ENCODE measurements around the gene LLPH. TPM values are rescaled to one million over a fixed set of nuclear protein-coding genes. Genes with fewer than 3 reads are reported as not detected.

LLPH gene
- total RNA-seq, 1 experiment from 2014 or later: 45.6 TPM

- TF ChIP-seq REST (IDR thresholded peaks at IDR 0.05; ENCODE audit: low read depth): no peak
- TF ChIP-seq SIN3A (IDR thresholded peaks at IDR 0.05; ENCODE audit: low read depth): peak; percentile 75
- TF ChIP-seq SRF (IDR thresholded peaks at IDR 0.05; ENCODE audit: low read depth): peak; percentile 88
- no peak for TF ChIP-seq EZH2phosphoT487 (IDR thresholded peaks at IDR 0.05; ENCODE audit: borderline replicate concordance)
- TF ChIP-seq SP1 (IDR thresholded peaks at IDR 0.05; ENCODE audit: low read depth): peak; percentile 57; the same call in 1 of the 2 replicates
Observed at GRCh38 chr12:66169221-66170170, 38.9 kb upstream of the LLPH start, which contains the start of gene TMBIM4 (continued).

DNA sequence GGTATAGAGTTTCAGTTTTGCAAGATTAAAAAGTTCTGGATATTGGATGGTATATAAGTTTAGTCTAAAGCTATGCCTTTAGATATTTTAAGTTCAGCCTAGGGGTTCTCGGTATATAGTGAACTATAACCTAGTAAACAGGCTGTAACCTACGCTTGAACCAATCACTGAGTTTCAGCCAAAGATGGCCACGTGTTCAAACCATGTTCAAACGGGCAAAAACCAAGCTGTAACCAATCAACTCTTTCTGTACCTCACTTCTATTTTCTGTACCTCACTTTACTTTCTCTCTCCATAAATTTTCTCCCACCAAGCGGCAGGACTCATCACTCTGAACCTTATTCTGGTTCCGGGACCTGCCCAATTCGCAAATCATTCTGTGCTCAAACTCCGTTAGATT, 37.9 kb upstream of the LLPH start:
- no peak for ATAC-seq
- peaks cover 0 to 16% of the 10 kb centered on the region in 2 experiments; a peak in 2 of 4 replicates for H3K36me3 ChIP-seq (ENCODE audit: control insufficient read depth in 1 of 2, insufficient read depth in 2 of 2, low read length in 2 of 2)
- H3K27ac ChIP-seq (ENCODE audit: low read depth, low read length): peak overlapping the region; percentile 98
- peaks cover 4 to 19% of the 10 kb centered on the region in 2 experiments for H3K4me1 ChIP-seq (ENCODE audit: control insufficient read depth in 1 of 2, insufficient read depth in 2 of 2, low read length in 2 of 2)
- H3K27me3 ChIP-seq (ENCODE audit: insufficient read depth, low read length): no peaks in the 10 kb centered on the region
- POLR2A ChIA-PET: interaction anchor here (1.6 to 2.1 kb wide), 7 partner anchors 8 to 134 kb away, joined by 4 to 21 read pairs (median 9); partner anchors contain the start of genes HELB and LLPH
- no peaks in the 10 kb centered on the region for H4K20me1 ChIP-seq (ENCODE audit: insufficient read depth)
- no TSS peak for BruUV-seq (replicated peaks)
- H3K9me3 ChIP-seq (ENCODE audit: control insufficient read depth in 1 of 2, insufficient read depth in 1 of 2, low read depth in 1 of 2, low read length in 2 of 2): peaks cover 0 to 7% of the 10 kb centered on the region in 2 experiments; a peak in 2 of 4 replicates
- peak overlapping the region; percentile 80 for H3K4me2 ChIP-seq (ENCODE audit: low read length)
- CTCF ChIA-PET: interaction anchor here (1.1 to 2.2 kb wide), 6 partner anchors 9 to 241 kb away, joined by 4 to 17 read pairs (median 8); no protein-coding TSS in a partner anchor
- no peaks in the 10 kb centered on the region for H3K9me2 ChIP-seq (ENCODE audit: insufficient read depth)
- H3K4me3 ChIP-seq (replicated peaks in 1 of 2; ENCODE audit: low read depth in 1 of 2, low read length in 2 of 2): peak overlapping the region; percentile 62 to 67
- no peak overlapping the region for H2AFZ ChIP-seq (ENCODE audit: low read depth, low read length, poor library complexity, severe bottlenecking)
- H3K79me2 ChIP-seq (ENCODE audit: insufficient read depth, low read length): peaks cover 58% of the 10 kb centered on the region
- peak overlapping the region; percentile 71 for H3K9ac ChIP-seq (ENCODE audit: low read length)
- TF ChIP-seq, protein P1, sequence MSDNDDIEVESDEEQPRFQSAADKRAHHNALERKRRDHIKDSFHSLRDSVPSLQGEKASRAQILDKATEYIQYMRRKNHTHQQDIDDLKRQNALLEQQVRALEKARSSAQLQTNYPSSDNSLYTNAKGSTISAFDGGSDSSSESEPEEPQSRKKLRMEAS (IDR thresholded peaks at IDR 0.05): peak; percentile 74
- TF ChIP-seq ELF1 (IDR thresholded peaks at IDR 0.05; ENCODE audit: borderline replicate concordance, low read depth) (no peak), TCF7L2 (IDR thresholded peaks at IDR 0.05; ENCODE audit: borderline replicate concordance, extremely low read depth, insufficient read depth, insufficient read length) (no peak)
- intact Hi-C loops (cut with micrococcal nuclease): loop anchor here (2.0 to 5.0 kb wide), 3 partner anchors 36 to 134 kb away; partner anchors contain the start of genes HELB and LLPH
- DNase-seq (ENCODE audit: low read depth, low spot score): no peak
- RAD21 ChIA-PET (ENCODE audit: low non-redundant PET in 1 of 2, low total read pairs in 2 of 2, uncharacterized antibody in 2 of 2, unreplicated experiment in 2 of 2): no interaction called here

Data from HCT116 (cell line).